HG03039 (cell line): ENCODE measurements around the gene DCAF11.
"Not testable (repeated sequence)": the region's sequence is repeated elsewhere in the genome, so short reads cannot be mapped to it uniquely, and the experiment has no call there.

ENCODE experiments used
- ATAC-seq: cut with Tn5 transposase; IDR thresholded peaks from one replicate; pipeline ENCODE4 v1.9.1; 2021; ENCODE audit warnings: mild to moderate bottlenecking, moderate library complexity; ENCODE audit not compliant: unreplicated experiment

Gene DCAF11

GRCh38 chr14:24095271-24096068 is 19.1 kb upstream of the DCAF11 start:
- ATAC-seq = peak; percentile 59

- ATAC-seq = no peak
Observed at GRCh38 chr14:24096545-24097181, 17.9 kb upstream of the DCAF11 start.

DNA sequence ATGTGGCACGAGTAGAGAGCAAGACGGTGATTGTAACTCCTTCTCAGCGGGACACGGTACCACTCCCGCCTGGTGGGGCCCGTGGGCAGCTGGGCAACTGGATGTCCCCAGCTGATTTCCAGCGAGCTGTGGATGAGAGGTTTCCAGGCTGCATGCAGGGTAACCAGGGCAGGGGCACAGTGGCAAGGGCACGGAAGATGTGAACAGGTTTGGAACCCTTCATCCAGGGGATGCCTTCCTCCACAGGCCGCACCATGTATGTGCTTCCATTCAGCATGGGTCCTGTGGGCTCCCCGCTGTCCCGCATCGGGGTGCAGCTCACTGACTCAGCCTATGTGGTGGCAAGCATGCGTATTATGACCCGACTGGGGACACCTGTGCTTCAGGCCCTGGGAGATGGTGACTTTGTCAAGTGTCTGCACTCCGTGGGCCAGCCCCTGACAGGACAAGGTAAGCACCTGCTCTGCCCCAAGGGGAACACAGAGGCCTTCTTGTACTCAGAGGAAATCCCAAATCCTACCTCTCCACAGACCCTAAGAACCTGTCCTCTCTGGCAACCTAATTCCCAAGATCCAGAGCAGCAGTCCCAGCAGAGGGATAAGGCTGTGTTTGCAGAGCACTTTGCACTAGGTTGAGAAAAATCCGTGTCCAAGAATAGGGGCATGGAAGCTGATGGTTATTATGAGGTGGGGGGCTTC is 16.2 kb upstream of the DCAF11 start:
- no peak for ATAC-seq

DNA sequence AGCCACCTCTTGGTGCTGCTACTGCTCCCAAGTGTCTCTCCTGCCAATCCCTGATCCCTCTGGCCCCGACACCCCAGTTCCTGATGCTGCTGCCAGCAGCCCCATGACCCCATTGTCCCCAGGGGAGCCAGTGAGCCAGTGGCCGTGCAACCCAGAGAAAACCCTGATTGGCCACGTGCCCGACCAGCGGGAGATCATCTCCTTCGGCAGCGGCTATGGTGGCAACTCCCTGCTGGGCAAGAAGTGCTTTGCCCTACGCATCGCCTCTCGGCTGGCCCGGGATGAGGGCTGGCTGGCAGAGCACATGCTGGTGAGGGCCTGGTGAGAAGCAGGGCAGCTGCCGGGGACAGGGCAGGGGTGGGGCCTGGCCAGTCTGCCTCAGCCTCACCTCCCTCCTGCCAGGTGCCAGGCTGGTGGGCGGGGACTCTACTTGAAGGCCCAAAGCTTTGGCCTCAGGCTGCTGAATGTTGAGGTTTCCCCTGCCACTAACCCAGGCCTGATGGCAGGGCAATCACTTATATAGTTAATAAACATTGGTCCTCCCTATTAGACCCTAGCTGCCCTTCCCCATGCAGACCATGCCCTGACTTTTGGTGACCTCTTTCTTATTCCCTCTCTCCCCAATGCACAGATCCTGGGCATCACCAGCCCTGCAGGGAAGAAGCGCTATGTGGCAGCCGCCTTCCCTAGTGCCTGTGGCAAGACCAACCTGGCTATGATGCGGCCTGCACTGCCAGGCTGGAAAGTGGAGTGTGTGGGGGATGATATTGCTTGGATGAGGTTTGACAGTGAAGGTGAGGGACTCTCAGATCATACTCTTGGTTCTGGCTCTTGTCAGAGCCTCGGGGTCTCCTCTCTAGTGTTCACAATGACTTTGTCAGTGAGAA is 15.4 kb upstream of the DCAF11 start:
- ATAC-seq = no peak

DNA sequence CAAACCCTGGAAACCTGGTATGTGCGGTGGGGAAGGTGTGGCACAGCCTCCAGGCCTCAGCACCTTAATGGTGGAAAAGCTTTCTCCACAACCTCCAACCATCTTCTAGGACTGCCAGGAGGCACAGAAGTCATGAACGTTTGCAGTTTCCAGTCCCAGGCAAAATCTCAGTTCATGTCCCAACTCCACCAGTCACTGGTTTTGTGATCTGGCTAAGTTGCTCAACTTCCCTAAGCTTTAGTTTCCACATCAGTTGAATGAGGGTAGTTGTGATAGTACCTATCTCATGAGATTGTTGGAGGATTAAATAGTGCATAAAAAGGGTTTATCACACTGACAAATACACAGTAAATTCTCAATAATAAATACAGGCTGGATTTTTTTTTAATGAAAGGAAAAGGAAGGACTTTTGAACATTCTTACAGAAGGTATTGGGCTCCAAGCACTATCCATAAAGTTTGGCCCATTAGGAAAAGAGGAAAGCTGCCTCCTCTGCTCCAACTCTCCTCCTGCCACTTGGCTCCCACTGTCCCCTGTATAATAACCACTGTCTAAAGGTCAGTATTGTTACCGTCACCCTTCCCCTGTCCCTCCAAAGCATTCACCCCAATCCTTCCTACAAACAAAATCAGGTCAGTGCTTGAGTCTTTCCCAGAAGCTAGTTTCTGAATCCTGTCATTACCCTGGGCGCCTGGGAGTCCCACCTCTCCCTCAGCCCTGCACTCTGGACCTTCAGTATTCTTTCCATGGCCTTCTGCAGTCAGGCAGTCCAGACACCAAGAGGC is 14.2 kb upstream of the DCAF11 start:
- ATAC-seq = no peak

DNA sequence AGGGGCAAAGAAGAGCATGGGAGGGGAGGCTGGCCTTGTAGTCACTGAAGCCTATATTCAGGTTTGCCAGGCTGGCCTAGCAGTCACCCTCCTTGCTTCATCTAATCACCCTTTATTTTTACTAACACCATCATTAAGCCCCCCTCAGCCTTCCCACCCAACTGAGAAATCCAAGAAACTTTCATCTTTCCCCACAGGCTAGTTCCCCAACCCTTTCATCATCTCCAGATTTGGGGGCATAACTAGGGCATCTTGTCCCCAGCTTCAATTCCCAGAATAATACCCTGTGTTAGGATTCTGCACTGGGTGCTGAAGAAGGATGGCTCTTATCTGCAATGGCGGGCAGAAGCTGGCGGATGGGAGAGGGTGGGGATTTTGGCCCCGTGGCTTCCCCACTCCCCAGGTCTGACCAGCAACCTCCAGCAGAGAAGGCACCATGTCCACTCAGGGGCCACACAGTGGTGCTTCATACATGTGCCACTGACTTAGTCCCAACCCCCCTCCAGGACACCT is 13.5 kb upstream of the DCAF11 start:
- no peak for ATAC-seq

GRCh38 chr14:24102357-24103048 is 12.1 kb upstream of the DCAF11 start:
- no peak for ATAC-seq

DNA sequence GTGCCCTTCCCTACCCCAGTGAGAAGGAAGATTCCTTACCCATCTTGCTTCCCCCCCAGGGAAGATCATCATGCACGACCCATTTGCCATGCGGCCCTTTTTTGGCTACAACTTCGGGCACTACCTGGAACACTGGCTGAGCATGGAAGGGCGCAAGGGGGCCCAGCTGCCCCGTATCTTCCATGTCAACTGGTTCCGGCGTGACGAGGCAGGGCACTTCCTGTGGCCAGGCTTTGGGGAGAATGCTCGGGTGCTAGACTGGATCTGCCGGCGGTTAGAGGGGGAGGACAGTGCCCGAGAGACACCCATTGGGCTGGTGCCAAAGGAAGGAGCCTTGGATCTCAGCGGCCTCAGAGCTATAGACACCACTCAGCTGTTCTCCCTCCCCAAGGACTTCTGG is 11.1 kb upstream of the DCAF11 start:
- no peak for ATAC-seq

DNA sequence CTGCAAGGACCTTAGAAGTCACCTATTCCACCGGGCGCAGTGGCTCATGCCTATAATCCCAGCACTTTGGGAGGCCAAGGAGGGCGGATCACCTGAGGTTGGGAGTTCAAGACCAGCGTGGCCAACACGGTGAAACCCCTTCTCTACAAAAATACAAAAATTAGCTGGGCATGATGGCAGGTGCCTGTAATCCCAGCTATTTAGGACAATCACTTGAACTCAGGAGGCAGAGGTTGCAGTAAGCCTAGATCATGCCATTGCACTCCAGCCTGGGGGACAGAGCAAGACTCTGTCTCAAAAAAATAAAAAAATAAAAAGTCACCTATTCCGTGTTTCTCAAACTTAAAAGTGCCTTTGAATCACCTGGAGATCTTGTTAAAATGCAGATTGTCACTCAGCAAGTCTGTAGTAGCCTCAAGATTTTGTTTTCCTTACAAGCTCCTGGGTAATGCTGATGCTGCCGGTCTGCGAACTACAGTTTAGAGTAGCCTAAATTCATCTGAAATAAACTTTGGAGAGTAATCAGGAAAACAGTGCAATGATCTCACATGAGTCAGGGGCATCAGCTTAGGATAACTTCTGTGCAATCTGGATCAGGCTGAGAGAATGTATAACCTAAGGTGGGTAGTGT is 8.9 kb upstream of the DCAF11 start:
- ATAC-seq = not testable (repeated sequence)

DNA sequence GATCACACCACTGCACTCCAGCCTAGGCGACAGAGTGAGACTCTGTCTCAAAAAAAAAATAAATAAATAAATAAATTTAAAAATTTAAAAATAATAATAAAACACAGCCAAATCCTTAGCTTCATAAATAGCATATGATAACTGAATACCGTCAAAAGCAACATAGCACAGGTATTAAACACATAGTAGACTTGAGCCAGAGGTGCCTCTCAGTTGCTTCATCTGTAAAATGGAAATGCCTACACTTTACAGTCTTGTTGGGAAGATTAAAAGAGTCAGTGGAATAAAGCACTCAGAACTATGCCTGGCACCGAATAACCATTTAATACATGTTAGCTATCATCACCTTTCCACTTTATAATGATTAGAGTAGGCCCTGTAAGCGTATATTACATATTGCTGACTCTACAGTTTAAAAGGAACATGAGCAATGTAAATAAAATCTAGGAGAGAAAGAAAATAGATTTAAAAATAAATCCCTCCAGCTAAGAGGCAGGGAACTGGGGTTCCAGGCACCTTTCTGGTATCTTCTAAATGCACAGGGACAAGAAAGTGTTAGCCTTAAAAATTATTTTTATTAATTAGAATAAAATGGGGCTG is 7.8 kb upstream of the DCAF11 start:
- no peak for ATAC-seq

DNA sequence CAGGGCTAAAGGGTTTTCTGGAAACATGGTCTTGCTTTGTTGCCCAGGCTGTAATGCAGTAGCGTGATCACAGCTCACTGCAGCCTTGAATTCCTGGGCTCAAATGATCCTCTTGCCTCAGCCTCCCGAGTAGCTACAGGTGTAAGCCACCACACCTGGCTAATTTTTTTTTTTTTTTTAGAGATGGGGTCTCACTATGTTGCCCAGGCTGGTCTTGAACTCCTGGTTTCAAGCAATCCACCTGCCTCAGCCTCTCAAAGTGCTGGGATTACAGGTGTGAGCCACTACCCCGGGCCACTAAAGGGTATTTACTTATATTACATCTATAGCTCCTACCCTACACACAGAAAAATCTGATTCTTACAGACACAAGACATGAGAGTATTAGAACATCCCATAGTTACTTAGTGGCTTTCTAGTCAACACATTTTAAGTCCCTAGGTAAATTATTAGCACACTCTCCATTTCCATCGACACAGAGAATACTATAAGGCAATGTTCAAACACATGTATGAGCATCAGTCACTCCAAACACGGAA is 6.2 kb upstream of the DCAF11 start:
- no peak for ATAC-seq

DNA sequence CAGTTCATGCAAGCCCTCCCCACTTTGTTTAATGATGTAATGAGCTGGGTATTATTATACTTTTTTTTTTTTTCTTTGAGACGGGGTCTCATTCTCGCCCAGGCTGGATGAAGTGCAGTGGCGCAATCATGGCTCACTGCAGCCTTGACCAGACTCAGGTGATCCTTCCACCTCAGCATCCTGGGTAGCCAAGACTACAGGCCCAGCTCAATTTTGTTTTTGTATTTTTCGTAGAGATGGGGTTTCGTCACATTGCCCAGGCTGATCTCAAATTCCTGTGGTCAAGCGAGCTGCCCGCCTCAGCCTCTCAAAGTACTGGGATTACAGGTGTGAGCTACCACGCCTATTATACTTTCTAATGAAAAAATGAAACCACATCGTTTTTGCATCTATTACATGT is 4.5 kb upstream of the DCAF11 start:
- ATAC-seq = no peak

DNA sequence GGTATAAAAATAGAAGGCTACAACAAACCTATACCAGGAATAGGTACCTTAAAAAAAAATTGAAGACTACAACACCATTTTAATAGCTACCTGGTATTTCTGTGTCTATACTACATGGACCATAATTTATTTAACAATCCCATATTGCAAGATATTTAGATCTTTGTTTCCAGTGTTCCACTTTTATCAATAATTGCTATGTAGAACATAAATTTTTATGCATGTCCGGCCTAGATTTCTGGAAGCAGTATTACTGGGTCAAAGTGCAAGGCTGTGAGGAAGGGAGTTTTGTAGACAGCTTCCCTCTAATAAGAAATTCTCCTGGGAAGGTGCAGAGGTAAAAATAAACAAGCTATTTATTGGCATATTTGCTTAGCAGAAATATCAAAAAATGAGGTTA is 4.1 kb upstream of the DCAF11 start:
- ATAC-seq = no peak

GRCh38 chr14:24113379-24113800 is 1.2 kb upstream of the DCAF11 start:
- ATAC-seq = no peak

DNA sequence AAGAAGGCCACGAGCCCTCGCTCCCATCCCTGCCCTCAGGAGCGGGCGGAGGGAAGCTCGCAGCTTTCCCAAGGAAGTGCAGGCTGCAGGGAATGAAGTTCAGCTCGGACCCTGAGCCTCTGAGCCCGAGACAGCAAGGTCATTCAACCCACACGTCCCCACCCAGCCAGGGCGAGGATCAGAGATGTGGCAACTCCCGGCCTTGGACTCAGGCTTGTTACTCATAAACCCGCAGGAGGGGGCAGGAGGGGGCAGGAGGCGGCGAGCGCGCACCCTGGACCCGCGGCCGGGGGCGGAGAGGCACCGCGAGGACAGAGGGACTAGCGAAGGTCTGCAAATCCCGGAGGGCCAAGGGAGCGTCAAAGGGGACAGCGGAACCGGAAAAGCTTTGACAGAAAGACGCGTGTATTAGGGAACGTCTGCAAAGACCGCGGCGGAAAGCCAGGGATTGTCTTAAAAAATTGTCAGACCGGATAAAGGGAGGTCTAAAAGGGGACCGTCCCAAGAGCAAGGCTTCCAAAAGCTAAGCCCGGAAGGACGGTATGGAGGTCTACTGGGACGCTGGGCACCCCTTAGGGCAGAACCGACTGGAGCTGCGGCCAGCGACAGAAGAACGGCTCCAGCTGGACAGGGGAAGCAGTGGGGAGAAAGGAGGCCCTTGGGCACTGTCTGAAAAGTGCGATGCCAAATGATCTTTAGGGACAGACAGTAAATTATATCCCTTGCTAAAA is 611 bp upstream of the DCAF11 start:
- peak; percentile 29 for ATAC-seq

DNA sequence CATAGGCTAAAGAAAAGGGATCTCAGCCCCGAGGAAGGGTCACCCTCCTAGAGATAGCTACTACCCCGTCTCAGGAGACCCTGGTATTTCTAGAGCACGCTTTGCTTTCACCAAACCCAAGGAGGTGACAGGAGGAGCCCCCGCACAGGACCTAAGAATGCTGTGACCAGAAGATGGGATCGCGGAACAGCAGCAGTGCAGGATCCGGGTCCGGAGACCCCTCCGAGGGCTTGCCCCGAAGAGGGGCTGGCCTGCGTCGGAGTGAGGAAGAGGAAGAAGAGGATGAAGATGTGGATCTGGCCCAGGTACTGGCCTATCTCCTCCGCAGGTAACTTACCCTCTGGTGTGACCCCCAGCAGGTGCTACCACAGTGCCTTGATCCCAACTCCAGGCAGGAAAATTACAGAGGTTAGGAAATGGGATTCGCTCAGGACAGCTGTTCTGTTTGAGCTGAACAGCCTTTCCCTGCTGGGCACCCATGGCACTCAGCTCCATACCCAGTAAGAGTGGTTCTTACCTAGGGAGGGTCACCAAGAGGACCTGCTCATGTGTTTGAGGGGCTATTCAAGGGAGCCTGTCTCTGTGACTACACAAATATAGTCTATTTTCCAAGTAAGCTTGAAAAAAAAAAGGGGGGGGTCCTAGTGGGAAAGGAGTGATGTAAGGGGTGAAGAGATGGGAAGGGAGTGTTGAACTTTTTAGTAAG is 998 bp downstream of the DCAF11 start:
- ATAC-seq = no peak
